Fibroblast of villous mesenchyme (primary cell): Measurements from ENCODE around the gene TMEM176B. TPM values are rescaled to one million over a fixed set of nuclear protein-coding genes. Genes with fewer than 3 reads are reported as not detected.

ENCODE experiments used
- DNase-seq: peaks from one replicate; pipeline ENCODE4 v3.0.0-alpha.2; 2010; ENCODE audit warnings: low read depth
- H3K4me3 ChIP-seq: 2 replicates; pipeline ENCODE4 v1.5.1; 2011; ENCODE audit warnings: low read depth, mild to moderate bottlenecking, low read length
- total RNA-seq: library from RNA; depleted of rRNA; stranded (reverse); fragments of >200 nt; gene quantifications from 2 replicates; pipeline ENCODE4 v1.2.3, GENCODE V29; 2012
- TF ChIP-seq, protein P1 (sequence below): IDR thresholded peaks from 2 replicates; pipeline ENCODE4 v1.5.1; 2012; ENCODE audit warnings: low read depth, mild to moderate bottlenecking, low read length; ENCODE audit not compliant: insufficient read depth

TMEM176B gene
- total RNA-seq, 1 donor, result 0.43 TPM

DNA sequence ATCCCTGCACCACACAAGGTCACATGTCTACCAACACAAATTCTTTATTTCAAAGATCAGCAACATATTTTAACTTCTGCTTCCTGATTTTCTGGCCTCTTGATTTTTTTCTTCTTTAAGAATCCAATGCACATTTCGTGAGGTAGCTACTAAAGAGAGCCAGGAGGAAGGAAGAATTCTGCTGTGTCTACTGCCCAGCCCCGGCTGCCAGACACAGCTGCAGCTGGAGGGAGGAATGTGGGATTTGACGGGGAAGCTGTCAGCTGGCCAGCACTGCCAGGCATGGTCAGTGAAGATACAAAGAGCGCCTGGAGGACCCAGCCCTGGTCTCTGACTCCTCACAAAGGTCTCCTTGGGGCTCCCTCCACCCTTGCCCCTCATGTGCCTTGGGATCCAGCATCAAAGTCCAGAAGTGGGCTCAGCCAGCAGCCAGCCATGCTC lies 45.3 kb upstream of the TMEM176B start:
- TF ChIP-seq, protein P1, sequence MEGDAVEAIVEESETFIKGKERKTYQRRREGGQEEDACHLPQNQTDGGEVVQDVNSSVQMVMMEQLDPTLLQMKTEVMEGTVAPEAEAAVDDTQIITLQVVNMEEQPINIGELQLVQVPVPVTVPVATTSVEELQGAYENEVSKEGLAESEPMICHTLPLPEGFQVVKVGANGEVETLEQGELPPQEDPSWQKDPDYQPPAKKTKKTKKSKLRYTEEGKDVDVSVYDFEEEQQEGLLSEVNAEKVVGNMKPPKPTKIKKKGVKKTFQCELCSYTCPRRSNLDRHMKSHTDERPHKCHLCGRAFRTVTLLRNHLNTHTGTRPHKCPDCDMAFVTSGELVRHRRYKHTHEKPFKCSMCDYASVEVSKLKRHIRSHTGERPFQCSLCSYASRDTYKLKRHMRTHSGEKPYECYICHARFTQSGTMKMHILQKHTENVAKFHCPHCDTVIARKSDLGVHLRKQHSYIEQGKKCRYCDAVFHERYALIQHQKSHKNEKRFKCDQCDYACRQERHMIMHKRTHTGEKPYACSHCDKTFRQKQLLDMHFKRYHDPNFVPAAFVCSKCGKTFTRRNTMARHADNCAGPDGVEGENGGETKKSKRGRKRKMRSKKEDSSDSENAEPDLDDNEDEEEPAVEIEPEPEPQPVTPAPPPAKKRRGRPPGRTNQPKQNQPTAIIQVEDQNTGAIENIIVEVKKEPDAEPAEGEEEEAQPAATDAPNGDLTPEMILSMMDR, result no peak
- no peak for DNase-seq

DNA sequence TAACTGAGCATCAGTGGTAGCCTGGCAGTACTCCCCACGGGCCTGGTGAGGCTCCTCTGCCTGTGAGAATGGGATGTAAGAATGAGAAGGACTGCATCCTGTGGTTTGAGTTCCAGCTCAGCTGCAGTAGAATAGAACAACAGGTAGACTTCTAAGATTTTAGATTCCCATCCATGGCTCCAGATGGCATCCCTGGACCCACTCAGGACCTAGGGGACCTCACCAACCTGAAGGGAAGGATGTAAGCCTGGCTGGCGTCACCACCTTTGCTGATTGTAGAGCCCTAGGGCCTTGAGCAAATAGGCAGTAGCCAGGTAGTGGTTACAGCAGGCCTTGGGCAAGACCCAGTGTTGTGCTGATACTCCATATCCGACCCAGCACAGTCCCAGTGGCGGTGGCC lies 42.6 kb upstream of the TMEM176B start:
- TF ChIP-seq, protein P1, result no peak
- no peak overlapping the region for H3K4me3 ChIP-seq
- no peak for DNase-seq

More for the DNA sequence above, 45.3 kb upstream of the TMEM176B start:
- no peak overlapping the region for H3K4me3 ChIP-seq

DNA sequence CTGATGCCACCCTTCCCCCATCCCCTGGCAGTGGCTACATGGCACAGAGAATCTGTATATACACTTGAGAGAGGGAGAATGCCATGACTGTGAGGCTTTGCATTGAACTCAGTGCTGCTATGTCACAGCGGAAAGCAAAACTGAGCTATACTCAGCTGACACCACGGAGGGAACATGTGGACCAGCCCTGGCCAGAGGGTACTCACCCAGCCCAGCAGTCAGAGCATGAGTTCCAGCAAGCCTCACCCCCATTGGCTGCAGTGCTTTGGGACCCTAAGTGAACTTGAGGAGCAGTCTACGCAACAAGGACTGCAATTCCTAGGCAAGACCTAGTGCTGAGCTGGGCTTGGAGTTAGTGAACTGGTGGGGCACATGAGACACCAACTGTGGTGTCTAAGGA lies 41.9 kb upstream of the TMEM176B start:
- TF ChIP-seq, protein P1, result no peak
- no peak for DNase-seq

GRCh38 chr7:150838965-150839650 lies 38.9 kb upstream of the TMEM176B start:
- H3K4me3 ChIP-seq, result no peak overlapping the region
- TF ChIP-seq, protein P1, result no peak
- no peak for DNase-seq

More for the DNA sequence above, 41.9 kb upstream of the TMEM176B start:
- H3K4me3 ChIP-seq, result no peak overlapping the region

DNA sequence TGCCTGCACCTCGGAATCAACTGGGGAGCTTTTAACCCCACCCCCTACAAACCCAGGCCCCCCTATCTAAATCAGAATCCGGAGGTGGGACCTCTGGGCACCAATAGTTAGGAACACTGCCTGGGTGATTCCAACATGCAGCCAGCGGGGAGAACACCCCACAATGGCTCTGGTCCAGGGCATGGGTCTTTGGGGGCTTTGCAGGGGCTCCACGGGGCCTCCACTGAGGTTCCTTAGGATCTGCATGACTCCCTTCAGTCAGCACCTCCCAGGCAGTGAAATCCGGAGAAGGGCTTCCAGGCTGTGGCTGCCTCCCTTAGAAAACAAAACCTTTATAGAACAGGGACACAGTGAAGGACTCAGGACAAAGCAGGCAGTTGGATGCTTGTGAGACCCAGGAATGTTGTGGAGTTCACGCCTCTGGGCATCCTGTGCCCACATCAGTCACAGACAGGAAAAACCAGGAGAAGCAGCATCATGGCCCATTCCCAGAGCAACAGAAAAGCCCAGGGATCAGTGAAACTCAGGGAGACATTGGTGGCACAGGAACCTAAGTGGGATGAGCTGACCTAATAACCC lies 35.6 kb upstream of the TMEM176B start:
- no peak overlapping the region for H3K4me3 ChIP-seq
- TF ChIP-seq, protein P1, result no peak
- DNase-seq, result no peak

DNA sequence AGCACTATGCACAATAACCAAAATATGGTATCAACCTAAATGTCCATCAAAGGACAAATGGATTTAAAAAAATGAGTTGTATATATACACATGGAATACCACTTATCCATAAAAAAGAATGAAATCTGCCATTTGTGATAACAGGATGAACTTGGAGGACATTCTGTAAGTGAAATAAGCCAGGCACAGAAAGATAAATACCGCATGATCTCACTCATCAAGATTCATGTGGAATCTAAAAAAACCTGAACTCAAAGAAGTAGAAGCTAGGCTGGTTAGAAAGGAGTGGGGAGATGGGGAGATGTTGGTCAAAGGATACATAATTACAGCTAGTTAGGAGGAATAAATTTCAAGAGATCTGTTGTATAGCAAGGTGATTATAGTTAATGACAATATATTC lies 34.9 kb upstream of the TMEM176B start:
- TF ChIP-seq, protein P1, result no peak
- no peak for DNase-seq

More for the DNA sequence above, 34.9 kb upstream of the TMEM176B start:
- no peak overlapping the region for H3K4me3 ChIP-seq
